ENCODE measurements around the gene FAHD2B.
"Not testable (repeated sequence)": the region's sequence is repeated elsewhere in the genome, so short reads cannot be mapped to it uniquely, and the experiment has no call there.

The FAHD2B gene

GRCh38 chr2:97067279-97068004 is 27.2 kb downstream of the FAHD2B start:
- ATAC-seq: no peak

GRCh38 chr2:97066030-97066429 is 28.7 kb downstream of the FAHD2B start:
- ATAC-seq: not testable (repeated sequence)

GRCh38 chr2:97062020-97062419 is 32.7 kb downstream of the FAHD2B start:
- not testable (repeated sequence) for ATAC-seq

GRCh38 chr2:97059782-97060181 is 34.9 kb downstream of the FAHD2B start:
- not testable (repeated sequence) for ATAC-seq

DNA sequence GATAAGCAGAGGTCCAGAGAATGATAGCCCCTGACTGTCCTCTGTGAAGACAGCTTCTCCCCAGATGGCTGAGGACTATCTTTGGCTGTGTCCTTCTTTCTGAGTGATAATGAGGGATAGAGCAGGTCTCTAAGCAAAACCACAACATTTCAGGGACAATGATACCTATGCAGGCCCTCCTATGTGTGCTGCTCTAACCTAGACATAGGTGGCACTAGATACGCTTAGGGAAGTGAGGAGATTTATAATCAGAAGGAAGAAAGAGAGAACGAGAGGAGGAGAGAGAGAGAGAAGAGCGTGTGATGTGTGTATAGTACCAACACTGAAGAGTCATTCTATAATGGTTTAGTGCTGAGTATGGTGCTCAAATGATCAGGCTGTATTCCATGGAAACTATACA is 38.5 kb downstream of the FAHD2B start:
- not testable (repeated sequence) for ATAC-seq

DNA sequence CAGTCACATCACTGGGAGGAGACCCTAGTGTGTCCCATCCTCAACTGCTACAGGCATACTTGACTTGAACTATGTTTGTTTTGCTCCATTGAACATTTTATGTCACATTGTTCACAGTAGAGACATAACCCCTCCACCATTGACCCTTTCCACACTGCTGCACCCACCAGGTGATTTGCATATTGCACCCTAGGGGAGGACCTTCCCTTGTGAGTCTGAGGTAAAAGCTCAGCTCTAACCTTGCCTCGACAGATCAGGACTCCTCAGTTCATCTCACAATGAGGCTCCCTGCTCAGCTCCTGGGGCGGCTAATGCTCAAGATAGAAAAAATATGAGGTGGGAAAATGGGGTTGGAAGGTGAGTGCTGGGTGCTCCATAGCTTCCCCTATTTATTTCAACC is 44.6 kb downstream of the FAHD2B start:
- ATAC-seq: not testable (repeated sequence)

- ATAC-seq: peak in 1 of 2 donors; percentile 17
Observed at GRCh38 chr2:97048448-97048847, 46.2 kb downstream of the FAHD2B start.

GRCh38 chr2:97046676-97047075 is 48.0 kb downstream of the FAHD2B start:
- ATAC-seq: not testable (repeated sequence)

DNA sequence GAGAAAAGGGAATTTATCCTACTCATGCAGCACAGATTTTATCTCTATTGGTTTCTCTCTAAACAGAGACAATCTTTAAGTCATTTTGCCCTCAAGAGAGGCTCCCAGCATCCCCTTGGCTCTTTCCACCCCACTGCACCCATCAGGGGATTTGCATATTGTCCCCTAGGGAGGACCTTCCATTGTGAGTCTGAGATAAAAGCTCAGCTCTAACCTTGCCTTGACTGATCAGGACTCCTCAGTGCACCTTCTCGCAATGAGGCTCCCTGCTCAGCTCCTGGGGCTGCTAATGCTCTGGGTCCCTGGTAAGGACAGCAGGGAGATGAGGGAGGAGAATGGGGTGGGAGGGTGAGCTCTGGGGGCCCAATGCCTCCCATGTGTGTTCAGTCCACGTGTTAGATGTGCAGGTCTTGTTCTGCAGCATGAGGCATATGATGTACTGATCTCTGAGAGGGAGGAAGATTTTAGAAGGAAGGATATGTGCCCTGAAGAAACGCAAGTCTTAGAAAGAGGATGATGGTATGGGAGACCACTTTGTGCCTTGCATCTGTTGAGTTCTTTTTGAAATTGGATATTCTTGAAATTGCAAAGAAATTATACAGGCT is 48.7 kb downstream of the FAHD2B start:
- not testable (repeated sequence) for ATAC-seq

All from activated CD4-positive, CD25-positive, alpha-beta regulatory T cell treated with anti-CD3 and anti-CD28 coated beads, Interleukin-2, amount 50 U/mL, for 24 hours (primary cell).